ENCODE measurements around the gene WNK2.

The WNK2 gene

GRCh38 chr9:93198838-93199625 lies 15.1 kb downstream of the WNK2 start:
- no peak for TF ChIP-seq MYC (IDR thresholded peaks at IDR 0.05; ENCODE audit: low read depth, low read length)
- TF ChIP-seq, protein P1, sequence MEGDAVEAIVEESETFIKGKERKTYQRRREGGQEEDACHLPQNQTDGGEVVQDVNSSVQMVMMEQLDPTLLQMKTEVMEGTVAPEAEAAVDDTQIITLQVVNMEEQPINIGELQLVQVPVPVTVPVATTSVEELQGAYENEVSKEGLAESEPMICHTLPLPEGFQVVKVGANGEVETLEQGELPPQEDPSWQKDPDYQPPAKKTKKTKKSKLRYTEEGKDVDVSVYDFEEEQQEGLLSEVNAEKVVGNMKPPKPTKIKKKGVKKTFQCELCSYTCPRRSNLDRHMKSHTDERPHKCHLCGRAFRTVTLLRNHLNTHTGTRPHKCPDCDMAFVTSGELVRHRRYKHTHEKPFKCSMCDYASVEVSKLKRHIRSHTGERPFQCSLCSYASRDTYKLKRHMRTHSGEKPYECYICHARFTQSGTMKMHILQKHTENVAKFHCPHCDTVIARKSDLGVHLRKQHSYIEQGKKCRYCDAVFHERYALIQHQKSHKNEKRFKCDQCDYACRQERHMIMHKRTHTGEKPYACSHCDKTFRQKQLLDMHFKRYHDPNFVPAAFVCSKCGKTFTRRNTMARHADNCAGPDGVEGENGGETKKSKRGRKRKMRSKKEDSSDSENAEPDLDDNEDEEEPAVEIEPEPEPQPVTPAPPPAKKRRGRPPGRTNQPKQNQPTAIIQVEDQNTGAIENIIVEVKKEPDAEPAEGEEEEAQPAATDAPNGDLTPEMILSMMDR (IDR thresholded peaks at IDR 0.05; ENCODE audit: low read depth, low read length) = no peak
- TF ChIP-seq POLR2A (IDR thresholded peaks at IDR 0.05; ENCODE audit: extremely low read depth, insufficient read length) = no peak
- TF ChIP-seq, protein P2, sequence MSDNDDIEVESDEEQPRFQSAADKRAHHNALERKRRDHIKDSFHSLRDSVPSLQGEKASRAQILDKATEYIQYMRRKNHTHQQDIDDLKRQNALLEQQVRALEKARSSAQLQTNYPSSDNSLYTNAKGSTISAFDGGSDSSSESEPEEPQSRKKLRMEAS (IDR thresholded peaks at IDR 0.05; ENCODE audit: low read depth, low read length) = no peak
- no peak for DNase-seq (ENCODE audit: low read depth)
- no peak overlapping the region for H3K4me3 ChIP-seq (ENCODE audit: low read depth, low read length)

DNA sequence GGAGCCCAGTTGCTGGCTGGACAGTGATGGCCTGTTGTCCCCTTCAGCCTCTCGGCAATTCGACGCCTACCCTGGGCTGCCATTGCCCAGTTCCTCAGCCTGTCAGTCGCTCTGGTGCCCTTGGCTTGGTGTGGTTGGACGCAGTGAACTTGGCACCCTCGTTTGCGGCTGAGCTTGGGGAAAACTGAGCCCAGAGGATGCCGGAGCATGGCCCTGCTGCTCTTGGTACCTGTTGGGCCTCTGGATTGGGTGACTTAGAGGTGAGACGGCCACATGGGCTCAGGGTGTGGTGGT lies 16.5 kb downstream of the WNK2 start:
- no peak overlapping the region for H3K4me3 ChIP-seq (ENCODE audit: low read depth, low read length)
- DNase-seq (ENCODE audit: low read depth) = no peak
- TF ChIP-seq MYC (IDR thresholded peaks at IDR 0.05; ENCODE audit: low read depth, low read length) = no peak
- TF ChIP-seq POLR2A (IDR thresholded peaks at IDR 0.05; ENCODE audit: extremely low read depth, insufficient read length) = no peak
- TF ChIP-seq, protein P2 (IDR thresholded peaks at IDR 0.05; ENCODE audit: low read depth, low read length) = no peak
- TF ChIP-seq, protein P1 (IDR thresholded peaks at IDR 0.05; ENCODE audit: low read depth, low read length) = no peak

GRCh38 chr9:93200989-93201334 lies 17.0 kb downstream of the WNK2 start:
- TF ChIP-seq, protein P1 (IDR thresholded peaks at IDR 0.05; ENCODE audit: low read depth, low read length) = no peak

GRCh38 chr9:93203026-93203717 lies 19.2 kb downstream of the WNK2 start:
- no peak overlapping the region for H3K4me3 ChIP-seq (ENCODE audit: low read depth, low read length)

More at GRCh38 chr9:93200989-93201334, 17.0 kb downstream of the WNK2 start:
- DNase-seq (ENCODE audit: low read depth) = no peak
- H3K4me3 ChIP-seq (ENCODE audit: low read depth, low read length) = no peak overlapping the region

GRCh38 chr9:93203718-93204469 lies 20.0 kb downstream of the WNK2 start:
- H3K4me3 ChIP-seq (ENCODE audit: low read depth, low read length) = no peak overlapping the region
- TF ChIP-seq MYC (IDR thresholded peaks at IDR 0.05; ENCODE audit: low read depth, low read length) (no peak), POLR2A (IDR thresholded peaks at IDR 0.05; ENCODE audit: extremely low read depth, insufficient read length) (no peak)
- TF ChIP-seq, protein P1 (IDR thresholded peaks at IDR 0.05; ENCODE audit: low read depth, low read length) = no peak
- TF ChIP-seq, protein P2 (IDR thresholded peaks at IDR 0.05; ENCODE audit: low read depth, low read length) = no peak
- no peak for DNase-seq (ENCODE audit: low read depth)

More at GRCh38 chr9:93203026-93203717, 19.2 kb downstream of the WNK2 start:
- no peak for DNase-seq (ENCODE audit: low read depth)
- TF ChIP-seq MYC (IDR thresholded peaks at IDR 0.05; ENCODE audit: low read depth, low read length) (no peak), POLR2A (IDR thresholded peaks at IDR 0.05; ENCODE audit: extremely low read depth, insufficient read length) (no peak)
- TF ChIP-seq, protein P2 (IDR thresholded peaks at IDR 0.05; ENCODE audit: low read depth, low read length) = no peak
- TF ChIP-seq, protein P1 (IDR thresholded peaks at IDR 0.05; ENCODE audit: low read depth, low read length) = no peak
